GM20431 (cell line): ENCODE results near the gene NDUFS3.
"Not testable (repeated sequence)": the region's sequence is repeated elsewhere in the genome, so short reads cannot be mapped to it uniquely, and the experiment has no call there.

Source experiments
- in situ Hi-C: fragments of 300-500 bp; cut with MseI, MboI; formaldehyde crosslinking; loops from one replicate; pipeline ENCODE4 v1.15.0; 2020; ENCODE audit warnings: low sequenced_read_pairs; ENCODE audit not compliant: unreplicated experiment

The NDUFS3 gene

GRCh38 chr11:47578524-47579494, at the start of gene NDUFS3, which contains the start of gene KBTBD4:
NDUFS3 (plus strand) TSS chr11:47579074; CDS start chr11:47579092, 18 bp downstream.
KBTBD4 (minus strand) TSS chr11:47578970; CDS start chr11:47578951, 19 bp downstream.
- in situ Hi-C loops: no loop called here

- in situ Hi-C loops: no loop called here
Observed at GRCh38 chr11:47529951-47530350, 48.9 kb upstream of the NDUFS3 start.

DNA sequence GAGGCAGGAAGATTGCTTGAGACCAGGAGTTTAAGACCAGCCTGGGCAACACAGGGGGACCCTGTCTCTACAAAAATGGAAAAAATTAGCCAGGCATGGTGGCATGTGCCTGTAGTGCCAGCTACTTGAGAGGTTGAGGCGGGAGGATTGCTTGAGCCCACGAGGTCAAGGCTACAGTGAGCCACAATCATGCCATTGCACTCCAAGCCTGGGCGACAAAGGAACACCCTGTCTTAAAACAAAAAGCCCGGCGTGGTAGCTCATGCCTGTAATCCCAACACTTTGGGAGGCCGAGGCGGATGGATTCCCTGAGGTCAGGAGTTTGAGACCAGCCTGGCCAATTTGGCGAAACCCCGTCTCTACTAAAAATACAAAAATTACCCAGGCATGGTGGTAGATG, 48.2 kb upstream of the NDUFS3 start:
- in situ Hi-C loops: not testable (repeated sequence)

DNA sequence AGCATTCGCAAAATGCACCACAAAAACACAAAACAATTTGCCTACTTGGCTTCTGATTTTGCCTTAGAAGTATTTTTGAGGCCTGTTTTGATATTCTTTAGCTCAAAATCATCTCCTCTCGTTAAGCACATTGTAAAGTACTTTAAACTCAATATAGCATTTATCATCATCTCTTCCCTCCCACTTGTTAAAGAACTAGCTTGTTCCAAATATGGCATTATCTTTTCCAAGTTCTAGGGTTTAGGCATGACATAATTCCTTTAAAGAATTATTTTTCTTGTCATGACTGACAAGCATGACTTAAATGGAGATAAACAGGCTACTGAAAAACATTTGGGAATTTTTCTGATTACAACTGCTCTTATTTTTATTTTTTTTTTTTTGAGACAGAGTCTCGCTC, 47.2 kb upstream of the NDUFS3 start:
- in situ Hi-C loops: no loop called here

DNA sequence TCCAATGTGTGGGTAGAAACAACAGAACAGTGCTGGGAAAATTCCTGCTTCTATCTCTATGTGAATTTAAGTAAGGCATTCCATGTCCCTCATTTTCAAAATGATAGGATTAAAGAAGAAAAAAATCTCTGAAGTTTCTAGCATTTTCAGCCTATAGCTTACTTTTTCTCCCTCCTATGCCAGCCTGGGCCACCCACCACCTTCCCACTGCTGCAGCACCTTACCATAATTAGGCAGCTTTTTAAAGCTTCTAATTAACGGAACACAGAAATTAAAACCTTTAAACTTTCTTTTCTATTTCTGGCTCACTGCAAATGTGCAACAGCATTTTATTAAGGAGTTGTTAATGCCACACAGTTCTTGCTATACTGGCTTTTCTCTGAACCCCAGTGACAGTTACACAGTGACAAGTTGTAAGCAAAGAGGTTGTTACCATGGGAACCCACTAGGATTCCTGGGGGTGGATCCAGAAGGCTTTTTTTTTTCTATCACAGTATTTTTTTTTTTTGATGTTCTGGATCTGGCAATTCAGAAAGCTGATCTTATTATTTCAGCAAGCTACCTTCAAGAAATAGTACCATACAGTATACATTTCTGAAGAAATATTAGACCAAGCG, 46.2 kb upstream of the NDUFS3 start:
- in situ Hi-C loops: no loop called here

- in situ Hi-C loops: no loop called here
Observed at GRCh38 chr11:47533690-47534151, 45.2 kb upstream of the NDUFS3 start.

GRCh38 chr11:47534704-47535251, 44.1 kb upstream of the NDUFS3 start:
- in situ Hi-C loops: no loop called here

GRCh38 chr11:47536915-47537314, 42.0 kb upstream of the NDUFS3 start:
- in situ Hi-C loops: no loop called here

DNA sequence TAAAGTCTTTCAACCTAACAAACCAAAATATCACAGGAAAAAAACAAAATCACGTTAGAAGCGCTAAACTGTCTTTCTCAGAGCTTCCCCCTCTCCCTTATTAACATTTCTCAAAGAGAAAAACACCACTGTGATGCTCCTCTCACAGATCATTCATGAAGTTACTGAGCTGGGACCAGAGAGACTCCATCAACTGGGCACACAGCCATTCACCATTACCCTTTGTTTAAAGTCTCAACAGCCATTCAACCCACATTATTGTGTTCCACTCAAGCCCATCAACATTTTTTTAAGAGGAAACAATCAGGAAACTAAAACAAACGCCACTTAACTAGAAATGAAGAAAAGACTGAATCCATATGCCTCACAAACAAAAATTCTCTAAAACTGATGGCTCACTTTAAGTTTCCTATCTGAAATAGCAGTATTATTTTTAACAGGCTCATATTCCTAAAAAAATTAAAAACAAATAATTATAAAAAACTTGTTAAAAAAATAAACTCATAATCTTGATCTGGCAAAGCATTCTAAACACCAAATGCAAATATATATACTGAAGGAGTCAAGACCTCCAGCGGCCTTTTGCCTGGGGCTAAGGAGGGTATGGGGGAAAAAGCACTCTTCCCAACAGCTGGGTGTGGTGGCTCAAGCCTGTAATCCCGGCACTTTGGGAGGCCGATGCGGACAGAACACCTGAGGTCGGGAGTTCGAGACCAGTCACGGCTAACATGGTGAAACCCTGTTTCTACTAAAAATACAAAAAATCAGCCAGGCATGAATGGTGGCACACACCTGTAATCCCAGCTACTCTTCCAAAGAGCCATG, 39.9 kb upstream of the NDUFS3 start:
- in situ Hi-C loops: no loop called here

DNA sequence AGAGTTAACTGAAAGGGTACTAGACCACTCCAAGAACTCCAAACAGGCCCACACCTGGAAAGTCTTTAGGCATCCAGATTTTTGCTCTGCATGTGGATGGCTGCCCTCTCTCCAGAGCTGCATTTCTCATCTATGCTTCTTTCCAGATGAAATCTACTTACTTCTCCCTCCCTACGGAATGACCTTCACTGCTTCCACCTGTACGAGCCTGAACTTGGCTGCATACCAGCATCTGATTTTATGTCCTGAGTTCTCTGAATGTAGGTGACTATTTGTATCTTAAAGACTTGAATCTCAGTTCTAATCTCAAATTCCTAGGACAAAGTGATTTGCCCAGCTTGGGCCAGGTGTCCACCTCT, 39.2 kb upstream of the NDUFS3 start:
- in situ Hi-C loops: no loop called here

DNA sequence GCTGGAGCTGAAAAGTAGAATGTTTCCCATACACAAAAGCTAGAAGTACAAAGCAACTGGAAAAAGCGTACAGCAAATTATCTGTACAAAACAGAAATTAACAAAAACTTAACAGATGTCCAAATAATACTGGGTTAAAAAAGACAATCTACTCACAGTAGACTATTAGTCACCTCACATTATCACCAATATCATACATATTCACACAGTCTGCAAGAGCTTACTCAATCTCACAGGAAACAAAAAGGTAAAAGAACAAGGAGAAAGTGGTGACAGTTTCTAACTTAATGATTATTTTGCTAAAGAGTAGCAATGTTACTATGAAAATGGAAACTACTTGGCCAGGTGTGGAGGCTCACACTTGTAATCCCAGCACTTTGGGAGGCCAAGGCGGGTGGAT, 37.8 kb upstream of the NDUFS3 start:
- in situ Hi-C loops: no loop called here

GRCh38 chr11:47545298-47545697, 33.6 kb upstream of the NDUFS3 start:
- in situ Hi-C loops: no loop called here

GRCh38 chr11:47546274-47546673, 32.6 kb upstream of the NDUFS3 start:
- in situ Hi-C loops: not testable (repeated sequence)

GRCh38 chr11:47550288-47551047, 28.4 kb upstream of the NDUFS3 start:
- in situ Hi-C loops: no loop called here

DNA sequence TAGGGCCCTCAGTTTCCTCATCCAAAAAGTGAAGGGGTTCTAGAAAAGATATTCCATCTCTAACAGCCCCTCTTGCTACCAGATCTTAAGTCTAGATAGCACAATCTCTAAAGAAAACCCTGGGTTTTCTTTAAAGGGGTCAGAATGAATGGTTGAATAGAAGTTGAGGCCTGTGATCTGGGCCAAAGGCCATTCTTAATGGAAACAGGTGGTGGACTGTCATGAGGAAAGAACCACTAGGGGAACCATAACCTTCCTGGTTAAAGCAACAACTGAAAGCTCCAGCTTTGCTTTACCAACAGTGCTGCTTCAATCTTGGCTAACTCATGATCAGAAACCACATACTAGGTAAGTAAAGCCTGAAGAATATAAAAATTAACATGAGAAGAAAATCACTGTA, 27.8 kb upstream of the NDUFS3 start:
- in situ Hi-C loops: no loop called here

GRCh38 chr11:47552056-47552565, 26.8 kb upstream of the NDUFS3 start:
- in situ Hi-C loops: no loop called here

DNA sequence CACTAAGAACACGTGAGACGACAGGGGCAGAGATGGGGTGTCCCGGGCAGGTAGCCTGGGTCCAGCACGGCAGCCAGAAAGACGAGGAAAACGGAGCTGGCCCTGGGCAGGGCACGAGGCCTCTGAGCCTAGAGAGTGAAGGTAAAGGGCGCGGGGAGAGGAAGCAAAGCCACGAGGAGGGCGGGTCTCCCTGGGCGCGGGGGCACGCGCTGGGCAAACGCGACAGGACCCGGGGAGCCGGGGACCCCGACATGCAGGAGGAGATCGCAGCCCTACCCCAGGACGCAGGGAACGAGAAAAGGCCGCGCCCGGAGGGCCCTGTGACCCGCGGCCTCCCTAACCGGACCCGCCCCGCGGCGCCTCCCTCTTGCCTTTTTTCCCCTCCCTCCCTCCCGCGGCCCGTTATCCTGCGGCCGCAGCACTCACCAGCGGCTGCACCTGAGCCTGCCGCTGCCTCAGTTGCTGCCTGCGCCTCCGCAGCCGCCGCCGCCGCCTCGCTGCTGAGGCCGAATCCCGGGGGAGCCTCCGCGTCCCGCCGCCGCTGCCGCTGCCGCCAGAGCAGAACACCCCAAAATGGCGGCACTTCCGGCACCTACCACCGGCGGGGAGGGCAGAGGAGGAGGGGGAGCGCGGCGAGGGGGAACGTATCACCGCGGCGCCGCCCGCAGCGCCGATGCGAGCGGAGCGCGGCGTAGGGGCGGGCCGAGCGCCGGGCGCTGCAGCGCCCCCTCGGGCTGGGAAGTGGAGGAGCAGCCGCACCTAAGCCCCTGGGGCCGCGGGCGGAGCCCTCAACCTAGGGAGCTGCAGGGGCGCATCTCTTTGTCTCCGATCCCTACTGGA, 26.1 kb upstream of the NDUFS3 start, which contains the start of gene CELF1:
Gene CELF1, minus strand, starts transcription at position 567 of the 840 bp plus-strand sequence. CDS start 53,609 bp downstream, outside the sequence.
- in situ Hi-C loops: no loop called here

DNA sequence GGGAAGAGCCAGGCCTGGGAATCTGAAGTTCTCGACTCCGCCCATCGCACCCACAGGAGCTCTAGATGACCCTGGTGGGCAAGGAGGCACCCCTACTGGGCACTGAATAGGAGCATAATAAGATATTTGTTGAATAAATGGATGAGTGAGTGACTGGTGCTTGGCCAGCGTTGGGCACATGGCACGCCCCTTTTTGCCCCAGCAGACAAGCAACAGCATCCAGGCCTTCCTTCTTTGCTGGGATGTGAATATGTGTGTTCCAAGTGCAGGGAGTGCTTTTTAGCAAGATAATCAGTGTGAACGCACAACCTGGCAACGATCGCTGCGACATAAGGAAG, 25.5 kb upstream of the NDUFS3 start:
- in situ Hi-C loops: no loop called here
